HEK293T (cell line): Measurements from ENCODE around the gene MED7.

Experiments
- FOXA1 ChIP-seq: fragments of 450-650 bp; IDR thresholded peaks from 2 replicates; pipeline ENCODE4 v1.6.1; 2016; ENCODE audit warnings: mild to moderate bottlenecking
- FOXM1 ChIP-seq: fragments of 450-650 bp; IDR thresholded peaks from 2 replicates; pipeline ENCODE4 v1.6.1; 2017; ENCODE audit warnings: mild to moderate bottlenecking, borderline replicate concordance
- HDGF ChIP-seq: fragments of 450-650 bp; IDR thresholded peaks from 2 replicates; pipeline ENCODE4 v1.6.1; 2017; ENCODE audit warnings: antibody characterized with exemption, borderline replicate concordance
- L3MBTL2 ChIP-seq: fragments of 450-650 bp; conservative IDR thresholded peaks from 2 replicates; pipeline ENCODE4 v1.6.1; 2016; ENCODE audit warnings: mild to moderate bottlenecking
- PKNOX1 ChIP-seq: fragments of 450-650 bp; IDR thresholded peaks from 2 replicates; pipeline ENCODE4 v1.6.1; 2016
- SP1 ChIP-seq: fragments of 450-650 bp; IDR thresholded peaks from 2 replicates; pipeline ENCODE4 v1.6.1; 2017

- TF ChIP-seq SP1 (no peak), FOXA1 (no peak), HDGF (no peak), FOXM1 (no peak), PKNOX1 (no peak), L3MBTL2 (no peak)
Measured at GRCh38 chr5:157160001-157160400, 17.3 kb upstream of the MED7 start.
